Lung (tissue), 12 donors: Measurements from ENCODE around the gene TXNRD2. TPM values are rescaled to one million over a fixed set of nuclear protein-coding genes. Genes with fewer than 3 reads are reported as not detected.

Experiments
- ATAC-seq: fragments of 200-7000 bp; cut with Tn5 transposase; one replicate; pipeline ENCODE4 v1.9.1; 2020; ENCODE audit warnings: moderate number of reproducible peaks; ENCODE audit not compliant: insufficient read depth, low FRiP score
- DNase-seq, 3 donors: peaks; one replicate each; pipeline ENCODE4 v3.0.0-alpha.2; 2013 to 2017
- H3K27ac ChIP-seq, 2 donors: one replicate each; pipeline ENCODE4 v1.5.1; 2013; ENCODE audit warnings: mild to moderate bottlenecking in 2 of 2, moderate library complexity in 2 of 2, control low read depth in 1 of 2, inconsistent platforms in 1 of 2, low read depth in 1 of 2, low read length in 1 of 2
- H3K27me3 ChIP-seq, 3 donors: one replicate each; pipeline ENCODE4 v1.5.1; 2013; ENCODE audit warnings: low read length in 2 of 3; ENCODE audit not compliant: control insufficient read depth in 3 of 3, insufficient read depth in 3 of 3
- H3K36me3 ChIP-seq, 4 donors: one replicate each; pipeline ENCODE4 v1.5.1; 2013; ENCODE audit warnings: low read length in 4 of 4, mild to moderate bottlenecking in 1 of 4, moderate library complexity in 1 of 4; ENCODE audit not compliant: control insufficient read depth in 4 of 4, insufficient read depth in 4 of 4
- H3K4me1 ChIP-seq, 5 donors: one replicate each; pipeline ENCODE4 v1.5.1; 2013; ENCODE audit warnings: low read length in 5 of 5, mild to moderate bottlenecking in 2 of 5, moderate library complexity in 1 of 5; ENCODE audit not compliant: control insufficient read depth in 5 of 5, insufficient read depth in 5 of 5
- H3K4me3 ChIP-seq: one replicate; pipeline ENCODE4 v1.5.1; 2013; ENCODE audit warnings: mild to moderate bottlenecking, control low read depth, moderate library complexity
- H3K9ac ChIP-seq, 2 donors: one replicate each; pipeline ENCODE4 v1.5.1; 2013; ENCODE audit warnings: low read length in 2 of 2, control low read depth in 1 of 2; ENCODE audit not compliant: insufficient read depth in 1 of 2
- H3K9me3 ChIP-seq, 4 donors: one replicate each; pipeline ENCODE4 v1.5.1; 2013; ENCODE audit warnings: low read length in 3 of 4, mild to moderate bottlenecking in 1 of 4, moderate library complexity in 1 of 4; ENCODE audit not compliant: control insufficient read depth in 4 of 4, insufficient read depth in 3 of 4
- WGBS, 2 donors: extraction: QIAGEN DNeasy Blood & Tissue Kit; methylation state at CpG; one replicate each; pipeline ENCODE4 v1.1.7; 2013; 5-methylcytosine and 5-hydroxymethylcytosine counted together
- polyA plus RNA-seq, 2 donors: library from polyadenylated mRNA; stranded (reverse); fragments of 200-250 nt; gene quantifications; one replicate each; pipeline ENCODE4 v1.2.1, GENCODE V29; 2013
- total RNA-seq, 2 donors: library from RNA; depleted of rRNA in 1 of 2; stranded (reverse); fragments of >200 nt in 1 of 2; gene quantifications; one replicate each; pipeline ENCODE4 v1.2.1, GENCODE V29; 2014 to 2021
- TF ChIP-seq, protein P1 (sequence below): IDR thresholded peaks from 2 replicates; pipeline ENCODE4 v1.5.1; 2012; ENCODE audit warnings: mild to moderate bottlenecking; ENCODE audit errors: control extremely low read depth, extremely low read depth
- donor health status: control.
- donor health status: control.
- donor health status: Bipolar disorder and iron deficiency.
- donor health status: healthy.
- donor health status: DM: yes; HTN: yes; CAD: no.

The TXNRD2 gene
- total and polyA plus RNA-seq, 4 donors = 20.3 to 59.2 (median 32.2) TPM

DNA sequence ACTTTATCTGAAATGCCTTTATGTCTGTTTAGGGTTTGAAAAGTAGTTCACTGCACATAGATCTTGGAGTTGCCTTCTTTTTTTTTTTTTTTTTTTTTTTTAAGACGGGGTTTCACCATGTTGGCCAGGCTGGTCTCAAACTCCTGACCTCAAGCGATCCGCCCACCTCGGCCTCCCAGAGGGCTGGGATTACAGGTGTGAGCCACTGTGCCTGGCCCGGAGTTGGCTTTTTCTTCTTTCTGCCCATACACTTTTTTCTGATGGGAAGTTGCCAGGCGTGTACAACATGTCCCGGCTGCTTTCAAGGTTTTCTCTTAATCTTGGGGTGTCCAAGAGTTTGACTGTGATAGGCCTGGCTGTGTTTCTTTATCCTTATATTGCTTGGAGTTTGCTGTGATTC lies 74.0 kb downstream of the TXNRD2 start:
- DNase-seq (peak in 1 of 3 donors; percentile 6), ATAC-seq (no peak)
- Histone ChIP-seq H3K9me3 (no peaks in the 10 kb centered on the region), H3K9ac (no peak overlapping the region), H3K4me1 (no peaks in the 10 kb centered on the region), H3K27ac (no peak overlapping the region), H3K36me3 (no peaks in the 10 kb centered on the region), H3K27me3 (no peaks in the 10 kb centered on the region), H3K4me3 (no peak overlapping the region)
- 89 to 91% methylated on average over 7 of the region's 7 CpGs for WGBS, 2 donors
- TF ChIP-seq, protein P1, sequence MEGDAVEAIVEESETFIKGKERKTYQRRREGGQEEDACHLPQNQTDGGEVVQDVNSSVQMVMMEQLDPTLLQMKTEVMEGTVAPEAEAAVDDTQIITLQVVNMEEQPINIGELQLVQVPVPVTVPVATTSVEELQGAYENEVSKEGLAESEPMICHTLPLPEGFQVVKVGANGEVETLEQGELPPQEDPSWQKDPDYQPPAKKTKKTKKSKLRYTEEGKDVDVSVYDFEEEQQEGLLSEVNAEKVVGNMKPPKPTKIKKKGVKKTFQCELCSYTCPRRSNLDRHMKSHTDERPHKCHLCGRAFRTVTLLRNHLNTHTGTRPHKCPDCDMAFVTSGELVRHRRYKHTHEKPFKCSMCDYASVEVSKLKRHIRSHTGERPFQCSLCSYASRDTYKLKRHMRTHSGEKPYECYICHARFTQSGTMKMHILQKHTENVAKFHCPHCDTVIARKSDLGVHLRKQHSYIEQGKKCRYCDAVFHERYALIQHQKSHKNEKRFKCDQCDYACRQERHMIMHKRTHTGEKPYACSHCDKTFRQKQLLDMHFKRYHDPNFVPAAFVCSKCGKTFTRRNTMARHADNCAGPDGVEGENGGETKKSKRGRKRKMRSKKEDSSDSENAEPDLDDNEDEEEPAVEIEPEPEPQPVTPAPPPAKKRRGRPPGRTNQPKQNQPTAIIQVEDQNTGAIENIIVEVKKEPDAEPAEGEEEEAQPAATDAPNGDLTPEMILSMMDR = no peak

DNA sequence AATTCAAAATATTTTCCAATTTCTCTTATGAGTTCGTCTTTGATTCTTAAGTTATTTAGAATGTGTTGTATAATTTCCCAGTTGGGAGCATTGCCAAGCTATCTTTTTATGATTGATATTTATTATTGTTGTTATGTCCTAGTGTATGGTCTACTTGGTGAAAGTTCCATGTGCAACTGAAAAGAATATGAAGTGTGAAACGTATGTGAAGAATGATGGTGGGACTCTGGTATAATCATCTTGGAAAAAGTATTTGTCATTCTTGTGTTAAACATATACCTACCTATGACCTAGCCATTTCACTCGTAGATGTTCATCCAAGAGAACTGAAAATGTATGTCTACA lies 75.0 kb downstream of the TXNRD2 start:
- Histone ChIP-seq H3K9me3 (no peaks in the 10 kb centered on the region), H3K36me3 (no peaks in the 10 kb centered on the region), H3K4me3 (no peak overlapping the region), H3K27me3 (no peaks in the 10 kb centered on the region), H3K27ac (no peak overlapping the region), H3K4me1 (no peaks in the 10 kb centered on the region), H3K9ac (no peak overlapping the region)
- TF ChIP-seq, protein P1 = no peak
- 89 to 98% methylated on average over 3 of the region's 3 CpGs for WGBS, 2 donors
- ATAC-seq = no peak
- DNase-seq = no peak

DNA sequence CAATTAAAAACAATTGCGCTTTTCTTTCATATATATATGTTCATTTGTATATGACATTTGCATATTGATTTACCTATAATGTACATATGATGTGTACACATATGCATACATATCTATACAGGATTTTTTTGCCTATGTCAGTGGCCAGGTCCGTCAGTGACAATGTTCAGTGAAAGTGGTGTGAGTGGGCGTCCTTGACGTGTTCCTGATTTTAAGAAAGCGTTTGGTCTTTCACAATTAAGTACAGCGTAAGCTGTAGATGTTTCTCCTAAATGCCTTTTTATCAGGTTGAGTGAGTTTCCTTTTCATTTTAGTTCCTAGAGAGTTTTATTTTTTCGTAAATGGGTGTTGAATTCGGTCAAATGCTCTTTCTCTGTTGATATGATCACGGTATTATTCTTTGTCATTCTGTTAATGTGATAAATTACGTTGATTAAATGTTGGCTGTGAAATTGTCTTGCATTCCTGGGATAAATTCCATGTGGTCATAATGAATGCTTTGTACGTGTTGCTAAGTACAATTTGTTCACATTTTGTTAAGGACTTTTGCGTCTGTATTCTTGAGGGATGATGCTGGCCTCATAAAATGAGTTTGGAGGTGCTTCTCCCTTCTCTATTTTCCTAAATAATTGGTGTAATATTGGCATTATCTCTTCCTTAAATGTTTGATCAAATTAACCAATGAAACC lies 76.3 kb downstream of the TXNRD2 start:
- Histone ChIP-seq H3K4me1 (no peaks in the 10 kb centered on the region), H3K36me3 (no peaks in the 10 kb centered on the region), H3K4me3 (no peak overlapping the region), H3K27ac (no peak overlapping the region), H3K9ac (no peak overlapping the region), H3K9me3 (no peaks in the 10 kb centered on the region), H3K27me3 (no peaks in the 10 kb centered on the region)
- no peak for DNase-seq
- TF ChIP-seq, protein P1 = no peak
- WGBS, 2 donors = 72 to 79% methylated on average over 12 of the region's 12 CpGs
- ATAC-seq = peak; percentile 19
